ENCODE results near the gene FGF11. TPM values are rescaled to one million over a fixed set of nuclear protein-coding genes. Genes with fewer than 3 reads are reported as not detected.

Gene FGF11
- polyA plus RNA-seq (2012; rRNA removed) = 1.9 and 2.5 TPM in 2 replicates
- 1.5 and 1.8 TPM in 2 replicates for polyA plus RNA-seq (2012; cell fraction: cytosol; rRNA removed)
- polyA plus RNA-seq (2012; cell fraction: nucleus; rRNA removed) = 7.9 and 11.0 TPM in 2 replicates

- Histone ChIP-seq H3F3A (replicated peaks; ENCODE audit: insufficient read depth) (peaks cover 18% of the 10 kb centered on the region), H3K27me3 (ENCODE audit: insufficient read depth) (no peaks in the 10 kb centered on the region), H3K36me3 (replicated peaks in 1 of 2; ENCODE audit: control insufficient read depth in 1 of 2, insufficient read depth in 2 of 2, low read length in 1 of 2) (peaks cover 0 to 4% of the 10 kb centered on the region in 2 experiments), H3K9me3 (no peaks in the 10 kb centered on the region), H3K9me2 (no peaks in the 10 kb centered on the region), H4K20me1 (ENCODE audit: insufficient read depth) (no peaks in the 10 kb centered on the region), H2AFZ (ENCODE audit: low read depth) (peak within 1 kb of the TSS; percentile 88), H3K27ac (ENCODE audit: low read depth in 2 of 2, low read length in 1 of 2) (peak within 1 kb of the TSS in 1 of 2 experiments; percentile 97; a peak in 2 of 4 replicates), H3K4me1 (ENCODE audit: control insufficient read depth in 1 of 2, insufficient read depth in 2 of 2, low read depth in 1 of 2, low read length in 1 of 2) (peaks cover 7 to 27% of the 10 kb centered on the region in 2 experiments; a peak in 2 of 4 replicates), H3K4me2 (peak within 1 kb of the TSS; percentile 95), H3K9ac (peak within 1 kb of the TSS; percentile 61), H3K4me3 (ENCODE audit: low read depth in 2 of 2, low read length in 1 of 2) (peak within 1 kb of the TSS; percentile 67 to 70), H3K79me2 (ENCODE audit: insufficient read depth) (peaks cover 7% of the 10 kb centered on the region; the same call in 1 of the 2 replicates)
- TF ChIP-seq PBX3 (IDR thresholded peaks at IDR 0.05) (no peak), RAD21 (IDR thresholded peaks at IDR 0.05; ENCODE audit: low read length) (no peak), EZH2phosphoT487 (IDR thresholded peaks at IDR 0.05; ENCODE audit: borderline replicate concordance, low read depth) (no peak), JUND (IDR thresholded peaks at IDR 0.05) (no peak), FOSL2 (IDR thresholded peaks at IDR 0.05; ENCODE audit: borderline replicate concordance, low read depth) (no peak), EP300 (IDR thresholded peaks at IDR 0.05; ENCODE audit: borderline replicate concordance in 1 of 2, low read depth in 1 of 2, low read length in 1 of 2) (no peak), RFX5 (IDR thresholded peaks at IDR 0.05; ENCODE audit: low read length) (no peak), CHD2 (IDR thresholded peaks at IDR 0.05; ENCODE audit: low read length, partially characterized antibody) (no peak), SMC3 (IDR thresholded peaks at IDR 0.05; ENCODE audit: low read depth, low read length) (no peak), REST (IDR thresholded peaks at IDR 0.05; ENCODE audit: low read depth, low read length) (no peak), POLR2AphosphoS5 (IDR thresholded peaks at IDR 0.05; ENCODE audit: low read depth, low read length) (no peak), ZBTB33 (IDR thresholded peaks at IDR 0.05; ENCODE audit: borderline replicate concordance, low read depth) (no peak), TAF1 (IDR thresholded peaks at IDR 0.05; ENCODE audit: borderline replicate concordance, low read depth, low read length) (no peak), TCF12 (IDR thresholded peaks at IDR 0.05) (no peak), ELF1 (IDR thresholded peaks at IDR 0.05) (no peak), NRF1 (IDR thresholded peaks at IDR 0.05; ENCODE audit: low read depth, low read length) (no peak), RCOR1 (IDR thresholded peaks at IDR 0.05; ENCODE audit: low read length) (no peak), USF2 (IDR thresholded peaks at IDR 0.05; ENCODE audit: borderline replicate concordance, low read depth, low read length) (no peak)
- under 1% methylated on average over 11 of the region's 50 CpGs for WGBS (ENCODE audit: low lambda C conversion rate)
- ChIA-PET CTCF (interaction anchor here (0.7 to 1.6 kb wide), 4 partner anchors 19 to 121 kb away, joined by 3 to 6 read pairs (median 4); no protein-coding TSS in a partner anchor), POLR2A (interaction anchor here (1.6 to 3.3 kb wide), 5 partner anchors 8 to 121 kb away, joined by 4 to 19 read pairs (median 9); partner anchors contain the start of genes POLR2A and TMEM256)
- DNase-seq = peak; percentile 60
Measured at GRCh38 chr17:7439462-7440112, at the start of gene FGF11. TSS of gene FGF11 (plus strand) at chr17:7439512. CDS start at chr17:7439621, 109 bp downstream.

Data from SK-N-SH (cell line).